NK-92 (cell line): Measurements from ENCODE around the gene MAP3K2.

Experiments
- DNase-seq: peaks from one replicate; lab custom pipeline; 2025; ENCODE audit not compliant: unreplicated experiment; lab: John Stamatoyannopoulos, UW

The MAP3K2 gene, protein sequence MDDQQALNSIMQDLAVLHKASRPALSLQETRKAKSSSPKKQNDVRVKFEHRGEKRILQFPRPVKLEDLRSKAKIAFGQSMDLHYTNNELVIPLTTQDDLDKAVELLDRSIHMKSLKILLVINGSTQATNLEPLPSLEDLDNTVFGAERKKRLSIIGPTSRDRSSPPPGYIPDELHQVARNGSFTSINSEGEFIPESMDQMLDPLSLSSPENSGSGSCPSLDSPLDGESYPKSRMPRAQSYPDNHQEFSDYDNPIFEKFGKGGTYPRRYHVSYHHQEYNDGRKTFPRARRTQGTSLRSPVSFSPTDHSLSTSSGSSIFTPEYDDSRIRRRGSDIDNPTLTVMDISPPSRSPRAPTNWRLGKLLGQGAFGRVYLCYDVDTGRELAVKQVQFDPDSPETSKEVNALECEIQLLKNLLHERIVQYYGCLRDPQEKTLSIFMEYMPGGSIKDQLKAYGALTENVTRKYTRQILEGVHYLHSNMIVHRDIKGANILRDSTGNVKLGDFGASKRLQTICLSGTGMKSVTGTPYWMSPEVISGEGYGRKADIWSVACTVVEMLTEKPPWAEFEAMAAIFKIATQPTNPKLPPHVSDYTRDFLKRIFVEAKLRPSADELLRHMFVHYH

DNA sequence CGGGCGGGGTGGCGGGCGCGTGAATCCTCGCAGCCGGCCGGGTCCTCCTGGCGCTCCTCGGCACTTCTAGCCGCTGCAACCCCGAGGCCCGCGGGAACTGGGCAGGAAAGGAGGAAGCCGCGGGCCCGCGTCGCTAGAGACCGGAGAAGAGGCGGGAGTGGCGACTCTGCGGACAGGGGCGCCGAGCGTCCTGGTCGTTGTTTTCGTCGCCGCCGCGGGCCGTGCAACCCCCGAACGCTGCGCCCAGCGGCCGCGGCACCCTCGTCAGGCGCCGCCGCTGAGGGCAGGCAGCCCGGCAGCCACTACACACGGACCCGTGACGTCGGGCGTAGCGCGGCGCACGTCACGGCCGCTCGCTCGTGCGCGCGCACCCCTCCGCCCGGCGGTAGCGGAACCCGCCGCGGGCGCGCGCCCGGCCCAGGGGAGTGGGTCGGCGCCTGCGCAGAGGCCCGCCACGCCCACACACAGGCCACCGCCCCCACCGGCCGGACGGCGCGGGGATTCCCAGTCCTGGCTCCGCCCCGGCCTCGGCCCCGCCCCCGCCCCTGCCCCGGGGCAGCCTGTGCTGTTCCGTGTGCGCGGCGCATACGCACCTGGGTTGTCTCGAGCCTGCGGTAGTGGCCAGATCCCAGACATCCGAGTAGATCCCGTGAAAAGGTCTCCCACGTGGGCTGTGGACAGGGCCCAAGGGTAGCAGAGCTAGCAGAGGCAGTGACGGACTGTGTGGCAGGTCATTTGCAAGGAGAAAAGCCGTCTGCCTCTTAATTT lies at the start of gene MAP3K2:
Gene MAP3K2, minus strand, starts transcription at position 321 of the 768 bp plus-strand sequence. CDS start 44,846 bp downstream, outside the sequence.
- DNase-seq, result peak; percentile 51

DNA sequence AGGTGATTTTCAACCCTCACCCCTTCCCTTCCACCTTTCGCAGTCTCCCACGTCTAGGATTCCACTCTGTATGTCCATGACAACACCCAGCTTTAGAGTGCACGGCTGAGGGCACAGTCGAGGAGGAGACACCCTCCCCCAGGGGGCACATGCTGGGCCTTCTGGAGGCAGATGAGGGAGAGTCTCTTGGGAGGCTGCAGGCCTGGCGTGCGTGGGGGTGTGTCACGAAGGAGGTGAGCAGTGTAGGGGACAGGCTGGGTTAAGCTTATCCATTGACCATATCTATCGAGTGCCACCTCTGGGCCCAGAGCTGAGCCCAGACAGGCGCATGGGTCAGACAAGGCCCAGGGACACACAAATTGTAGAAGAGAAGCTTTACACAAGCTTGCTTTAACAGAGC lies 49.3 kb upstream of the MAP3K2 start:
- DNase-seq, result no peak

DNA sequence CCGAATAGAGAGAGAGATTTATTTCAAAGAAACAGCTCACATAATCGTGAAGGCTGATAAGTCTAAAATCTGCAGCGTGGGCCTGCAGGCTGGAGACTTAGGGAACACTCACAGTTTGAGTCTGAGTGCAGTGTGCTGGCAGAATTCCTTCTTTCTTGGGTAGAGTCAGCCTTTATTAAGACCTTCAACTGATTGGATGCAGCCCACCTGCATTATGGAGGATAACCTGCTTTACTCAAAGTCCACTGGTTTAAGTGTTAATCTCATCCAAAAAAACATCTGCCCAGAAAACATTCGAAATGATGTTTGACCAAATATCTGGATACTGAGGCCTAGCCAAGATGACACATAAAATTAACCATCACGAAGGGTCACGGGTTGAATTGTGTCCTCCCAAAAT lies 46.7 kb upstream of the MAP3K2 start:
- no peak for DNase-seq

DNA sequence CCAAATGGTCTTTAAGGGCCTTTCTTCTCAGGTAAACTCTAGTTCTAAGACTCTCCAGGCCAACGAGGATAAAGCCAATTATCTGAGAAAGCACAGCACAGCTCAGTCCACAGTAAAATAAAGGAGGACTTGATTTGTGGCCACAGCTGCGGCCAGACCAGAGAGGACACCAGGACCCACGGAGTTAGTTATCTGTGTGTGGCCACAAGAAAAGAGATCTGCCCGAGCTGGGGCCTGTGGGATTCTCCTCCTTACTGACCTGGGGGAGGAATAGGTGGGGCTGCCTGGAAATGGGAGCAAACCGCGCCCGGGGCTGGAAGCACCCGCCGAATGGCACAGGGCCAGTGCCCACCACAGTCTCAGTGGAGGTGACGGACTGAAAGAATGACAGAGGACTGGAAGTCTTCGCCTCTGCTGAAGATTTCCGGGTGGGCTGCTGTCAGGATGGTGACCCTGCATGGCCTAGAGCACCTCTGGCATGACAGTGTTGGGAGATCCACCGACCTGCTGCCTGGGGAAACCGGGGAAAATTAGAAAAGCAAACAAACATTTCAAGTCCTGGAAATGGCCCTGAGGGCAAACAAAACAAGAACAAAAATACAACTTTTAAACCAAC lies 43.7 kb upstream of the MAP3K2 start:
- no peak for DNase-seq

DNA sequence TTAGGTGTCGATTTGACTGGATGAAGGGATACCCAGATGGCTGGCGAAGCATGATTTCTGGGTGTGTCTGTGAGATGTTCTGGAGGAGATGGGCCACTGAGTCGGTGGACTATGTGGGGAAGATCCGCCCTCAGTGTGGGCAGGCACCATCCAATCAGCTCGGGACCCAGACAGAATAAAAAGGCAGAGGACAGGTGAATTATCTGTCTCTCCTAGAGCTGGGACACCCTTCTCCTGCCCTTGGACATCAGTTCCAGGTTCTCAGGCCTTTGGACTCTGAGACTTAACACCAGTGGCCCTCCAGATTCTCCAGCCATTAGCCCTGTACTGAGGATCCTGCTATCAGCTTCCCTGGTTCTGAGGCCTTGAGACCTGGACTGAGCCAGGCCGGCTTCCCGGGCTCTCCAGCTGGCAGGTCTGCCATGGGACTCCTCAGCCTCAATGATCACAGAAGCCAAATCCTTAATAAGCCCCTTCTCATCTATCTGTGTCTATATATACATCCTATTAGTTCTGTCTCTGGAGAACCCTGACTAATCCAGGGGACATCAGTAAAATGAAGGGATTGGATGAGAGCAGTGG lies 42.2 kb upstream of the MAP3K2 start:
- DNase-seq, result no peak

DNA sequence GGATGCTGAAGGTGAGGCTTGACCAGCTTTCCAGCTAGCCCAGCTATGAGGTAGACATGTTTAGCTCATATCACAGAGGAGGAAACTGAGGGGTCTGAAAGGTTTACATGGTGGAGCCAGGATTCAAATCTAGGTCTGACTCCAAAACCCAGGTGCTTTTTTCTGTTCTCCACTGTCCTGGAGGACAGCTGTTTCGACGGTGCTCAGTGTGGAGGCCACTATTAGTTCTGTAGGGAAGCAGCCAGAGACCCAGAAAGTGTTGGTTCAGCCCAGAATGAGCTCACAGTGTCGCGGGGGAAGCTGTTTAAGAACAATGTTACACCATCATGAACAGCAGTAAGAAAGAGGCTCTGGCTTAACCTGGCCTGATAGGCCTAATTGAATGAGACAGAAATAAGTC lies 41.5 kb upstream of the MAP3K2 start:
- no peak for DNase-seq

DNA sequence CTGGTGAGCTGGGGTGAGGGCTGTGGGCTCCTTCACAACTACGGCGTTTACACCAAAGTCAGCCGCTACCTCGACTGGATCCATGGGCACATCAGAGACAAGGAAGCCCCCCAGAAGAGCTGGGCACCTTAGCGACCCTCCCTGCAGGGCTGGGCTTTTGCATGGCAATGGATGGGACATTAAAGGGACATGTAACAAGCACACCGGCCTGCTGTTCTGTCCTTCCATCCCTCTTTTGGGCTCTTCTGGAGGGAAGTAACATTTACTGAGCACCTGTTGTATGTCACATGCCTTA lies 41.0 kb upstream of the MAP3K2 start:
- DNase-seq, result no peak

DNA sequence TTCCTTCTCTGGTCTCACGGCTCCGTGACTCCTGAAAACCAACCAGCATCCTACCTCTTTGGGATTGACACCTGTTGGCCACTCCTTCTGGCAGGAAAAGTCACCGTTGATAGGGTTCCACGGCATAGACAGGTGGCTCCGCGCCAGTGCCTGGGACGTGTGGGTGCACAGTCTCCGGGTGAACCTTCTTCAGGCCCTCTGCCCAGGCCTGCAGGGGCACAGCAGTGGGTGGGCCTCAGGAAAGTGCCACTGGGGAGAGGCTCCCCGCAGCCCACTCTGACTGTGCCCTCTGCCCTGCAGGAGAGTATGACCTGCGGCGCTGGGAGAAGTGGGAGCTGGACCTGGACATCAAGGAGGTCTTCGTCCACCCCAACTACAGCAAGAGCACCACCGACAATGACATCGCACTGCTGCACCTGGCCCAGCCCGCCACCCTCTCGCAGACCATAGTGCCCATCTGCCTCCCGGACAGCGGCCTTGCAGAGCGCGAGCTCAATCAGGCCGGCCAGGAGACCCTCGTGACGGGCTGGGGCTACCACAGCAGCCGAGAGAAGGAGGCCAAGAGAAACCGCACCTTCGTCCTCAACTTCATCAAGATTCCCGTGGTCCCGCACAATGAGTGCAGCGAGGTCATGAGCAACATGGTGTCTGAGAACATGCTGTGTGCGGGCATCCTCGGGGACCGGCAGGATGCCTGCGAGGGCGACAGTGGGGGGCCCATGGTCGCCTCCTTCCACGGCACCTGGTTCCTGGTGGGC lies 40.5 kb upstream of the MAP3K2 start:
- no peak for DNase-seq

DNA sequence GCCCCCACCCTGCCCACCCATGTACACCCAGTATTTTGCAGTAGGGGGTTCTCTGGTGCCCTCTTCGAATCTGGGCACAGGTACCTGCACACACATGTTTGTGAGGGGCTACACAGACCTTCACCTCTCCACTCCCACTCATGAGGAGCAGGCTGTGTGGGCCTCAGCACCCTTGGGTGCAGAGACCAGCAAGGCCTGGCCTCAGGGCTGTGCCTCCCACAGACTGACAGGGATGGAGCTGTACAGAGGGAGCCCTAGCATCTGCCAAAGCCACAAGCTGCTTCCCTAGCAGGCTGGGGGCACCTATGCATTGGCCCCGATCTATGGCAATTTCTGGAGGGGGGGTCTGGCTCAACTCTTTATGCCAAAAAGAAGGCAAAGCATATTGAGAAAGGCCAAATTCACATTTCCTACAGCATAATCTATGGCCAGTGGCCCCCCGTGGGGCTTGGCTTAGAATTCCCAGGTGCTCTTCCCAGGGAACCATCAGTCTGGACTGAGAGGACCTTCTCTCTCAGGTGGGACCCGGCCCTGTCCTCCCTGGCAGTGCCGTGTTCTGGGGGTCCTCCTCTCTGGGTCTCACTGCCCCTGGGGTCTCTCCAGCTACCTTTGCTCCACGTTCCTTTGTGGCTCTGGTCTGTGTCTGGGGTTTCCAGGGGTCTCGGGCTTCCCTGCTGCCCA lies 39.7 kb upstream of the MAP3K2 start:
- no peak for DNase-seq

DNA sequence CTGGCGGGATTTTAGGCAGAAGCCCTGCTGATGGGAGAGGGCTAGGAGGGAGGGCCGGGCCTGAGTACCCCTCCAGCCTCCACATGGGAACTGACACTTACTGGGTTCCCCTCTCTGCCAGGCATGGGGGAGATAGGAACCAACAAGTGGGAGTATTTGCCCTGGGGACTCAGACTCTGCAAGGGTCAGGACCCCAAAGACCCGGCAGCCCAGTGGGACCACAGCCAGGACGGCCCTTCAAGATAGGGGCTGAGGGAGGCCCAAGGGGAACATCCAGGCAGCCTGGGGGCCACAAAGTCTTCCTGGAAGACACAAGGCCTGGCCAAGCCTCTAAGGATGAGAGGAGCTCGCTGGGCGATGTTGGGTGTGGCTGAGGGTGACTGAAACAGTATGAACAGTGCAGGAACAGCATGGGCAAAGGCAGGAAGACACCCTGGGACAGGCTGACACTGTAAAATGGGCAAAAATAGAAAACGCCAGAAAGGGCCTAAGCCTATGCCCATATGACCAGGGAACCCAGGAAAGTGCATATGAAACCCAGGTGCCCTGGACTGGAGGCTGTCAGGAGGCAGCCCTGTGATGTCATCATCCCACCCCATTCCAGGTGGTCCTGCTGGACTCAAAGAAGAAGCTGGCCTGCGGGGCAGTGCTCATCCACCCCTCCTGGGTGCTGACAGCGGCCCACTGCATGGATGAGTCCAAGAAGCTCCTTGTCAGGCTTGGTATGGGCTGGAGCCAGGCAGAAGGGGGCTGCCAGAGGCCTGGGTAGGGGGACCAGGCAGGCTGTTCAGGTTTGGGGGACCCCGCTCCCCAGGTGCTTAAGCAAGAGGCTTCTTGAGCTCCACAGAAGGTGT lies 39.0 kb upstream of the MAP3K2 start:
- DNase-seq, result no peak

DNA sequence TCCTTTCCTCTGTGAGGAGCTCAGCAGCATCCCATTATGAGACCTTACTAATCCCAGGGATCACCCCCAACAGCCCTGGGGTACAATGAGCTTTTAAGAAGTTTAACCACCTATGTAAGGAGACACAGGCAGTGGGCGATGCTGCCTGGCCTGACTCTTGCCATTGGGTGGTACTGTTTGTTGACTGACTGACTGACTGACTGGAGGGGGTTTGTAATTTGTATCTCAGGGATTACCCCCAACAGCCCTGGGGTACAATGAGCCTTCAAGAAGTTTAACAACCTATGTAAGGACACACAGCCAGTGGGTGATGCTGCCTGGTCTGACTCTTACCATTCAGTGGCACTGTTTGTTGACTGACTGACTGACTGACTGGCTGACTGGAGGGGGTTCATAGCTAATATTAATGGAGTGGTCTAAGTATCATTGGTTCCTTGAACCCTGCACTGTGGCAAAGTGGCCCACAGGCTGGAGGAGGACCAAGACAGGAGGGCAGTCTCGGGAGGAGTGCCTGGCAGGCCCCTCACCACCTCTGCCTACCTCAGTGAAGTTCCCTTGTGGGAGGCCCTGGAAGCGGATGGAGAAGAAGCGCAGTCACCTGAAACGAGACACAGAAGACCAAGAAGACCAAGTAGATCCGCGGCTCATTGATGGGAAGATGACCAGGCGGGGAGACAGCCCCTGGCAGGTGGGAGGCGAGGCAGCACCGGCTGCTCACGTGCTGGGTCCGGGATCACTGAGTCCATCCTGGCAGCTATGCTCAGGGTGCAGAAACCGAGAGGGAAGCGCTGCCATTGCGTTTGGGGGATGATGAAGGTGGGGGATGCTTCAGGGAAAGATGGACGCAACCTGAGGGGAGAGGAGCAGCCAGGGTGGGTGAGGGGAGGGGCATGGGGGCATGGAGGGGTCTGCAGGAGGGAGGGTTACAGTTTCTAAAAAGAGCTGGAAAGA lies 38.0 kb upstream of the MAP3K2 start:
- no peak for DNase-seq

DNA sequence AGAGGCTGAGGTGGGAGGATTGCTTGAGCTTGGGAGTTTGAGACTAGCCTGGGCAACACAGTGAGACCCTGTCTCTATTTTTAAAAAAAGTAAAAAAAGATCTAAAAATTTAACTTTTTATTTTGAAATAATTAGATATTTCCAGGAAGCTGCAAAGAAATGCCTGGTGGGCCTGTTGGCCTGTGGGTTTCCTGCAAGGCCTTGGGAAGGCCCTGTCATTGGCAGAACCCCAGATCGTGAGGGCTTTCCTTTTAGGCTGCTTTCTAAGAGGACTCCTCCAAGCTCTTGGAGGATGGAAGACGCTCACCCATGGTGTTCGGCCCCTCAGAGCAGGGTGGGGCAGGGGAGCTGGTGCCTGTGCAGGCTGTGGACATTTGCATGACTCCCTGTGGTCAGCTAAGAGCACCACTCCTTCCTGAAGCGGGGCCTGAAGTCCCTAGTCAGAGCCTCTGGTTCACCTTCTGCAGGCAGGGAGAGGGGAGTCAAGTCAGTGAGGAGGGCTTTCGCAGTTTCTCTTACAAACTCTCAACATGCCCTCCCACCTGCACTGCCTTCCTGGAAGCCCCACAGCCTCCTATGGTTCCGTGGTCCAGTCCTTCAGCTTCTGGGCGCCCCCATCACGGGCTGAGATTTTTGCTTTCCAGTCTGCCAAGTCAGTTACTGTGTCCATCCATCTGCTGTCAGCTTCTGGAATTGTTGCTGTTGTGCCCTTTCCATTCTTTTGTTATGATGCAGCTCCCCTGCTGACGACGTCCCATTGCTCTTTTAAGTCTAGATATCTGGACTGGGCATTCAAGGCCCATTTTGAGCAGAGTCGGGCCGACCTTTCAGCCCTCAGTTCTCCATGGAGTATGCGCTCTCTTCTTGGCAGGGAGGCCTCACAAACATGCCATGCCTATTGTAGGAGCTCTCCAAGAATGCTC lies 37.1 kb upstream of the MAP3K2 start:
- DNase-seq, result no peak

DNA sequence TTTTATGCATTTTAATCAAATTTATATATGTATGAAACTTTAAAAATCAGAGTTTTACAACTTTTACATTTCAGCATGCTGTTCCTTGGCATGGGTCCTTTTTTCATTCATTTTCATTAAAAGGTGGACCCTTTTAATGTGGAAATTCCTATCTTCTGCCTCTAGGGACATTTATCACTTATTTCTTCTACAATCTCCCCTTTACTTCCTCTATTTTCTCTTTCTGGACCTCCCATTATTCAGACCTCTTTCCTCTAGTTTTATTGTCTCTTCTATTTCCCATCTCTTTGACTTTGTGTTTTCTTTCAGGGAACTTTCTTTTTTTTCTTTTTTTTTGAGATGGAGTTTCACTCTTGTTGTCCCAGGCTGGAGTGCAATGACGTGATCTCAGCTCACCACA lies 36.1 kb upstream of the MAP3K2 start:
- no peak for DNase-seq

DNA sequence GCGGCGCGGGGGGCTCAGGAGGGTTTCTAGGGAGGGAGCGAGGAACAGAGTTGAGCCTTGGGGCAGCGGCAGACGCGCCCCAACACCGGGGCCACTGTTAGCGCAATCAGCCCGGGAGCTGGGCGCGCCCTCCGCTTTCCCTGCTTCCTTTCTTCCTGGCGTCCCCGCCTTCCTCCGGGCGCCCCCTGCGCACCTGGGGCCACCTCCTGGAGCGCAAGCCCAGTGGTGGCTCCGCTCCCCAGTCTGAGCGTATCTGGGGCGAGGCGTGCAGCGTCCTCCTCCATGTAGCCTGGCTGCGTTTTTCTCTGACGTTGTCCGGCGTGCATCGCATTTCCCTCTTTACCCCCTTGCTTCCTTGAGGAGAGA lies 35.7 kb upstream of the MAP3K2 start:
- DNase-seq, result no peak

DNA sequence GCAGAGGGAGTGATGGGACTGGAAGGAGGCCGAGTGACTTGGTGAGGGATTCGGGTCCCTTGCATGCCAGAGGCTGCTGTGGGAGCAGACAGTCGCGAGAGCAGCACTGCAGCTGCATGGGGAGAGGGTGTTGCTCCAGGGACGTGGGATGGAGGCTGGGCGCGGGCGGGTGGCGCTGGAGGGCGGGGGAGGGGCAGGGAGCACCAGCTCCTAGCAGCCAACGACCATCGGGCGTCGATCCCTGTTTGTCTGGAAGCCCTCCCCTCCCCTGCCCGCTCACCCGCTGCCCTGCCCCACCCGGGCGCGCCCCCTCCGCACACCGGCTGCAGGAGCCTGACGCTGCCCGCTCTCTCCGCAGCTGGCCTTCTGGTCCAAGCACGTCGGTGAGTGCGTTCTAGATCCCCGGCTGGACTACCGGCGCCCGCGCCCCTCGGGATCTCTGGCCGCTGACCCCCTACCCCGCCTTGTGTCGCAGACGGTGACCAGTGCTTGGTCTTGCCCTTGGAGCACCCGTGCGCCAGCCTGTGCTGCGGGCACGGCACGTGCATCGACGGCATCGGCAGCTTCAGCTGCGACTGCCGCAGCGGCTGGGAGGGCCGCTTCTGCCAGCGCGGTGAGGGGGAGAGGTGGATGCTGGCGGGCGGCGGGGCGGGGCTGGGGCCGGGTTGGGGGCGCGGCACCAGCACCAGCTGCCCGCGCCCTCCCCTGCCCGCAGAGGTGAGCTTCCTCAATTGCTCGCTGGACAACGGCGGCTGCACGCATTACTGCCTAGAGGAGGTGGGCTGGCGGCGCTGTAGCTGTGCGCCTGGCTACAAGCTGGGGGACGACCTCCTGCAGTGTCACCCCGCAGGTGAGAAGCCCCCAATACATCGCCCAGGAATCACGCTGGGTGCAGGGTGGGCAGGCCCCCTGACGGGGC lies 35.0 kb upstream of the MAP3K2 start:
- no peak for DNase-seq
